NB4 (cell line): ENCODE measurements around the gene CLK2.
"Not testable (repeated sequence)": the region's sequence is repeated elsewhere in the genome, so short reads cannot be mapped to it uniquely, and the experiment has no call there.

Source experiments
- DNase-seq: peaks from one replicate; pipeline ENCODE4 v3.0.0; 2010; ENCODE audit warnings: low read depth
- H3K4me3 ChIP-seq: one replicate; pipeline ENCODE4 v1.5.1; 2011; ENCODE audit warnings: mild to moderate bottlenecking, low read depth, low read length, moderate library complexity
- MYC ChIP-seq: IDR thresholded peaks from 2 replicates; pipeline ENCODE4 v1.6.1; 2011; ENCODE audit warnings: low read depth, low read length
- POLR2A ChIP-seq: IDR thresholded peaks from 2 replicates; pipeline ENCODE4 v1.6.1; 2011; ENCODE audit warnings: mild to moderate bottlenecking; ENCODE audit not compliant: insufficient read length; ENCODE audit errors: extremely low read depth
- TF ChIP-seq, protein P1 (sequence below): IDR thresholded peaks from 2 replicates; pipeline ENCODE4 v1.6.1; 2011; ENCODE audit warnings: low read depth, low read length
- TF ChIP-seq, protein P2 (sequence below): IDR thresholded peaks from one replicate; pipeline ENCODE4 v1.5.1; 2012; ENCODE audit warnings: low read depth, low read length

The CLK2 gene

DNA sequence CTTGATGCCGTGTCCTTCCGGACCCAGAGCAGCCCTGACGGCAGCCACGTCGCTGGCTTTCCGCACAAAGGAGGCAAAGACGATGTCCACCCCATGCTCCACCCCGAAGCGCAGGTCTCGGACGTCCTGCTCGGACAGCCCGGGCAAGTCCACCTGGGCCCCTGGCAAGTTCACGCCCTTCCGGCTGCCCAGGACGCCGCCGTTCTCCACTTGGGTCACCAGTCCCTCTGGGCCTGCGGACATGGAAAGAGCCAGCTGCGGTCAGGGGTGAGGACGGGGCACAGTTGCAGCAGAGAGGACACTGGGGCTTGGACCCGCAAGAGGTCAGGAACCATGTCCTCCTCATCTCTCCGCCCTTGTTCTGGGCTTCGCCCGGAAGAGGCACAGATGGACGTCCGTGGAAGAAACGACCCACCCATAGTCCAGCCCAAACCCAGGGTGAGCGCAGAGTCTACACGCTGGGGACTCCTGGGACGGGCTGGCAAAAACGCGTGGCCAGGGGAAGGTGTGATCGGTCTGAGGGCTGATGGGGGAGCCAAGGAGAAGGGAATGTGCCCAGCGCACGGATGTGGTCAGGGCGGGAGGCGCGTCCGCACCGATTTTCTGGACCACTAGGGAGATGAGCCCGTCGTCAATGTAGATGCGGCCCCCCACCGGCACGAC is 21.3 kb upstream of the CLK2 start:
- TF ChIP-seq, protein P1, sequence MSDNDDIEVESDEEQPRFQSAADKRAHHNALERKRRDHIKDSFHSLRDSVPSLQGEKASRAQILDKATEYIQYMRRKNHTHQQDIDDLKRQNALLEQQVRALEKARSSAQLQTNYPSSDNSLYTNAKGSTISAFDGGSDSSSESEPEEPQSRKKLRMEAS, result no peak
- TF ChIP-seq POLR2A, result no peak
- TF ChIP-seq, protein P2, sequence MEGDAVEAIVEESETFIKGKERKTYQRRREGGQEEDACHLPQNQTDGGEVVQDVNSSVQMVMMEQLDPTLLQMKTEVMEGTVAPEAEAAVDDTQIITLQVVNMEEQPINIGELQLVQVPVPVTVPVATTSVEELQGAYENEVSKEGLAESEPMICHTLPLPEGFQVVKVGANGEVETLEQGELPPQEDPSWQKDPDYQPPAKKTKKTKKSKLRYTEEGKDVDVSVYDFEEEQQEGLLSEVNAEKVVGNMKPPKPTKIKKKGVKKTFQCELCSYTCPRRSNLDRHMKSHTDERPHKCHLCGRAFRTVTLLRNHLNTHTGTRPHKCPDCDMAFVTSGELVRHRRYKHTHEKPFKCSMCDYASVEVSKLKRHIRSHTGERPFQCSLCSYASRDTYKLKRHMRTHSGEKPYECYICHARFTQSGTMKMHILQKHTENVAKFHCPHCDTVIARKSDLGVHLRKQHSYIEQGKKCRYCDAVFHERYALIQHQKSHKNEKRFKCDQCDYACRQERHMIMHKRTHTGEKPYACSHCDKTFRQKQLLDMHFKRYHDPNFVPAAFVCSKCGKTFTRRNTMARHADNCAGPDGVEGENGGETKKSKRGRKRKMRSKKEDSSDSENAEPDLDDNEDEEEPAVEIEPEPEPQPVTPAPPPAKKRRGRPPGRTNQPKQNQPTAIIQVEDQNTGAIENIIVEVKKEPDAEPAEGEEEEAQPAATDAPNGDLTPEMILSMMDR, result no peak
- no peak for TF ChIP-seq MYC
- H3K4me3 ChIP-seq, result no peak overlapping the region
- no peak for DNase-seq

DNA sequence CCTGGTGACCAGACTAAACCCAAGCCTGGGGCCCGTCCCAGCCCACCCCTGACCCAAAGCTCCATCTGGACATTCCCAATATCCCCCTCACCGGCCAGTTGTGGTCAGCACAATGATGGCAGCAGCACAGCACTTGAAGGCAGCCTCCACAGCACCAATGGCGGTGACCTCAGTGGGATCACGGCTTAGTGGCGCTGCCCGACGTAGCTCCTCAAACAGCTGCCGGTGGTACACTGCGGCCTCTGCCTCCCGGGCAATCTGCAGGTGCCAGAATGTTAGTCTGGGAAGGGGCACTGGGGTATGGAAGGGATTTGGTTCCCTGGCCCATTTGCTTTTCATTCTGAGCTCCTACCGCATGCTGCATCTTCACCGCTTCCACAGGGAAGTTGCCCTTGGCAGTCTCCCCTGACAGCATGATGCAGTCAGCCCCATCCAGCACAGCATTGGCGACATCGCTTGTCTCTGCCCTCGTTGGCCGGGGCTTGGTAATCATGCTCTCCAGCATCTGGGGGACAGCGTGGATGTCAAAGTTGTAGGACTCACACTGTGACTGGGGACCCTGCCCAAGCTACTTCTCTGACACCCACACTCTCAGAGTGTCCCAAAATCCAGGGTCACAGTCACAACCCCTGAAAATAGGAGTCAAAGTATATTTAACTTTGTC is 19.9 kb upstream of the CLK2 start:
- DNase-seq, result no peak
- no peak for TF ChIP-seq MYC
- TF ChIP-seq, protein P2, result no peak
- TF ChIP-seq POLR2A, result no peak
- TF ChIP-seq, protein P1, result no peak
- no peak overlapping the region for H3K4me3 ChIP-seq

DNA sequence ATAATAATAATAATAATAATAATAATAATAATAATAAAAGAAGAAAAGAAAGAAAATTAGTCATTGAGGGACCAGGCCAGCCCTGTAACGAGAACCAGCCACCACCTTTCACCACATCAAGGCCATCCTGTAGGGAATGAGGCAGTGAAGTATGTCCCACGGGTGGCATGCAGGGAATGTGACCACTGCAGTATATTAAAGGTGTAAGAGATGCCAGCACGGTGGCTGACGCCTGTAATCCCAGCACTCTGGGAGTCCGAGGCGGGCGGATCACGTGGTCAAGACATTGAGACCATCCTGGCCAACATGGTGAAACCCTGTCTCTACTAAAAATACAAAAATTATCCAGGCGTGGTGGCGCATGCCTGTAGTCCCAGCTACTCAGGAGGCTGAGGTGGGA is 17.7 kb upstream of the CLK2 start:
- not testable (repeated sequence) for DNase-seq, H3K4me3 ChIP-seq

DNA sequence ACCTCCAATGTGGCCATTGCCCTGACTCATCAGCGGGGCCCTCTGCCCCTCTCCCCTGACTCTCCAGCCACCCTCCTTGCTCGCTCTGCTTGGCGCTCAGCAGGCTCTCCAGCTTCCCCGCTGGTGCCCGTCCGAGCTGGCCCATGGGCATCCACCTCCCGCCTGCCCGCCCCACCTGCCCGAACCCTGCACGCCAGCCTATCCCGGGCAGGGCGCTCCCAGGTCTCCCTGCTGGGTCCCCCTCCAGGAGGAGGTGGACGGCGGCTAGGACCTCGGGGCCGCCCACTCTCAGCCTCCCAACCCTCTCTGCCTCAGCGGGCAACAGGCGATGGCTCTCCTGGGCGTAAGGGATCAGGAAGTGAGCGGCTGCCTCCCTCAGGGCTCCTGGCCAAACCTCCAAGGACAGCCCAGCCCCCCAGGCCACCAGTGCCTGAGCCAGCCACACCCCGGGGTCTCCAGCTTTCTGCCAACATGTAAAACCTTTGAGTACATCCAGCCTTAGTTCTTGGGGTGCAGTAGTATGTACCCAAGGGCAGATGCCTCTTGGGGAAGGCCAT is 14.8 kb upstream of the CLK2 start:
- TF ChIP-seq, protein P2, result no peak
- TF ChIP-seq, protein P1, result no peak
- TF ChIP-seq POLR2A (no peak), MYC (no peak)
- no peak for DNase-seq

DNA sequence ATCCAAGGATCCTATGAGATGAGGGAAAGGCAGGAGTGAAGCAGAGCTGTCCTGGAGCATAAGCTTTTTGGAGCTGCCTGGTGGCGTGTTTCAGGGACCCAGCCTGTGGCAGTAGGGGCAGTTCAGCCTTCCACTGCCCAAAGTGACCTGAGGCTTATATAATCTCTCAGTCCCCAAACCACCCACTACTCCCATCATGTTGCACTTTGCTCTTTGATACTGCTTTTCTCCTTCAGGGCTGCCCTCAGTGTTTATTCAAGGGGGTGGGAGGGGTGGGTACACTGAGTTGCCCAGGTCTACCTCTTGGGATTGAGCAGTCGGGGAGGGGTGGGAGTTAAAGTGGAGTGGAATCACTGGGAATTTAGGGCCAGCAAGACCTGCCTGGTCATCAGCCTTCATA is 13.2 kb upstream of the CLK2 start:
- DNase-seq, result no peak
- TF ChIP-seq, protein P1, result no peak
- TF ChIP-seq, protein P2, result no peak
- TF ChIP-seq MYC, result no peak
- no peak overlapping the region for H3K4me3 ChIP-seq

More for the DNA sequence above, 14.8 kb upstream of the CLK2 start:
- H3K4me3 ChIP-seq, result no peak overlapping the region

DNA sequence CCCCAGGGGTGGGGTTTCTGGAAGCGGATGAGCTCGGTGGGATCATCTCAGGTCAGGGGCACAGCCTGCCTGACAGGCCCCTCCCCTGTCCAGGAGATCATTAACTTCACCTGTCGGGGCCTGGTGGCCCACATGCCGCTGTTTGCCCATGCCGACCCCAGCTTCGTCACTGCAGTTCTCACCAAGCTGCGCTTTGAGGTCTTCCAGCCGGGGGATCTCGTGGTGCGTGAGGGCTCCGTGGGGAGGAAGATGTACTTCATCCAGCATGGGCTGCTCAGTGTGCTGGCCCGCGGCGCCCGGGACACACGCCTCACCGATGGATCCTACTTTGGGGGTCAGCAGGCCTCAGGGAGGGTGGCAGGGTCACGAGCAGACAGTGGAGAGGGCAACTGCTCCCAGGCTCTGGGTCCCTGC is 12.3 kb upstream of the CLK2 start:
- no peak overlapping the region for H3K4me3 ChIP-seq
- TF ChIP-seq, protein P1, result no peak
- TF ChIP-seq POLR2A (no peak), MYC (no peak)
- TF ChIP-seq, protein P2, result no peak

More for the DNA sequence above, 12.3 kb upstream of the CLK2 start:
- no peak for DNase-seq
